NCI-H345 treated with DMSO at 0.1 percent for 48 hours (cell line): ENCODE results near the gene OOEP.
A peak's percentile ranks its signal among the peaks of the same experiment; 100 is the strongest.
"Not testable (repeated sequence)": the region's sequence is repeated elsewhere in the genome, so short reads cannot be mapped to it uniquely, and the experiment has no call there.

Source experiments
- DNase-seq: peaks from one replicate; lab custom pipeline; 2025; ENCODE audit not compliant: unreplicated experiment; lab: John Stamatoyannopoulos, UW

Gene OOEP

GRCh38 chr6:73369563-73369962 is at the start of gene OOEP:
OOEP (minus strand) TSS chr6:73369897; CDS start chr6:73369792, 105 bp downstream.
- DNase-seq, result no peak

- DNase-seq, result no peak
These were observed 48.5 kb upstream of the OOEP start for GRCh38 chr6:73418081-73418741.

- DNase-seq, result no peak
These were observed 43.4 kb upstream of the OOEP start for GRCh38 chr6:73413102-73413501.

GRCh38 chr6:73409395-73409794 is 39.7 kb upstream of the OOEP start:
- no peak for DNase-seq

DNA sequence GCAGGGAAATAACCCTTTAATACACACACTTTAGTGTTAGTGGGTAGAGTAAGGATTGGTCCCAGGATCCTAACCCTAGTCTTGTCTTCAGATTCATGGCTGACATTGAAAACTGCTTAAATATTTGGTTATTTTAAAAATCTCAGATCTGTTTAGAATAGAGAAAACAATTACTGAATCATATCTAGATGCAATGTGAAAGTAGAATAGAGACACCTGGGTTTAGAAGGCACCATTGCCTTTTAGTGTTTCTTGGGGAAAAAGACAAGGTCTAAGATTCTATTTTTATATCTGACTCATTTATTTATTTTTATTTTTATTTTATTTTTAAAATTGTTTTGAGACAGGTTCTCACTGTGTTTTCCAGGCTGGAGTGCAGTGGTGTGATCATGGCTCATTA is 31.0 kb upstream of the OOEP start:
- no peak for DNase-seq

DNA sequence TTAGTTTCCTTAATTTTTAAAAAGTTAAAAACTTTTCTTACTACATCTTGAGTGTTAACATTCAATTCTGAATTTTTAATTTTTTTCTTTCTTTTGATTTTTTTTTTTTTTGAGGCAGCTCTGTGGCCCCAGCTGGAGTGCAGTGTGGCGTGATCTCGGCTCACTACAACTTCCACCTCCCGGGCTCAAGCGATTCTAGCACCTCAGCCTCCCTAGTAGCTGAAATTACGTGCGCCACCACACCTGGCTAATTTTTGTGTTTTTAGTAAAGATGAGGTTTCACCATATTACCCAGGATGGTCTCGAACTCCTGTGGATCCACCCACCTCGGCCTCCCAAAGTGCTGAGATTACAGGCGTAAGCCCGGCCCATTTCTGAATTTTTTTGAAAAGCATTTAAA is 26.2 kb upstream of the OOEP start:
- no peak for DNase-seq

DNA sequence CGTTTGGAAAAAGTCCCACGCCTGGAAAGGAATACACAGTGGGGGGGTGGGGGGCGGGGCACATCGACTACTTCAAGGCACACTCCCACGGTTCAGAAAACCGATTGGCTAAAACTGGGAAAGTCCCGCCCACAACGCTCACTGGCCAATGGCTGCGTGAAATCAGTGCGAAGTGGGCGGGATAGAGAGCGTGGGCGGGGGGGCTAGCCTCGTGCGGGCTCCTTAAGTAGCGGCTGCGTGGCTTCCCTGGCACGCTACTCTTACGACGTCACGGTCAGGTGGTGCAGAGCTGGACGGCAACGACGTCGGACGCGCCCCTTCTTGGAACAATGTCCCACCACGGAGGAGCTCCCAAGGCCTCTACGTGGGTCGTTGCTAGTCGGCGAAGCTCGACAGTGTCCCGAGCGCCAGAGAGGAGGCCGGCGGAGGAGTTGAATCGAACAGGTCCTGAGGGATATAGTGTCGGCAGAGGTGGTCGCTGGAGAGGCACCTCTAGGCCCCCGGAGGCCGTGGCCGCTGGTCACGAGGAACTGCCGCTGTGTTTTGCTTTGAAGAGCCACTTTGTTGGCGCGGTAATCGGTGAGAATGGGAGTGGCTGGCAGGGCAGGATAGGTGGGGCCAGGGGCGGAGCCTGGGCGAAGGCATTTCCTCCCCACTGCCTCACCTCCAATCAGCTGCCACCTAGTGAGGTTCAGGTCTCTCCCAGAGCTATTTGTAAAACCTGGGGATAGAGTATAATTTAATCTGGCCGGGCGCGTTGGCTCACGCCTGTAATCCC is 25.1 kb upstream of the OOEP start, which contains the start of gene DDX43:
DDX43 (plus strand) TSS at position 252 of the 778 bp plus-strand sequence; CDS start at position 330, 78 bp downstream.
- no peak for DNase-seq

GRCh38 chr6:73393278-73393677 is 23.6 kb upstream of the OOEP start:
- DNase-seq, result no peak

- DNase-seq, result not testable (repeated sequence)
These were observed 22.5 kb upstream of the OOEP start for GRCh38 chr6:73392188-73392587.

DNA sequence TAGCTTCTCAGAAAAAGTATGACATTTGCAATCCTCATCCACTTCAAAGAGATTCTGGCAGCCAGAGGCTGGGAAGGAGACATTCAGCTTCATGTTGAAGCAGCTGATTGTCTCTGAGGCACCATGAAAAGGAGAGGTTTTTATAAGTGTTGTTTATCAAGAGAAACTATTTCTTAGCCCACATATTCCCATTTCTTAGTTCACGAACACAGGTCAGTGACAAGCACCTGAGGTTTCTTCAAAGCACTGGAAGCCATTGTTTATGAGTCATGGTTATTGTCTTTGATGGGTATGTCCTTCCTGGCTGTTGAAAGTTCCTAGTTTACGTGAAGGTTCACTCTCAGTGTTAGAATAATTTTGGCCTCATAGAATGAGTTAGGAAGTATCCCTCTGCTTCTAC is 22.0 kb upstream of the OOEP start:
- no peak for DNase-seq

DNA sequence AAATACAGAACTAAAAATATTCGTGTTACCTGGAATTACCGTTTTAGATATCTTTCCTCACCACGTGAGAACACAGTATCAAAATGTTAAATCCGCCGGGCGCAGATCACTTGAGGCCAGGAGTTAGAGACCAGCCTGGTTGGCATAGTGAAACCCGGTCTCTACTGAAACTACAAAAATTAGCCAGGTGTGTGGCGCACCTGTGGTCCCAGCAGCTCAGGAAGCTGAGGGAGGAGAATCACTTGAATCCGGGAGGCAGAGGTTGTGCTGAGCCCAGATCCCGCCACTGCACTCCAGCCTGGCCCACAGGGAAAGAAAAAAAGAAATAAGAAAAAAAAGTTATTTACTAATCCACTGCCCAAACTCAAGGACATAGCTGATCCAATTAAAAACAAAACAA is 20.2 kb upstream of the OOEP start:
- DNase-seq, result no peak

DNA sequence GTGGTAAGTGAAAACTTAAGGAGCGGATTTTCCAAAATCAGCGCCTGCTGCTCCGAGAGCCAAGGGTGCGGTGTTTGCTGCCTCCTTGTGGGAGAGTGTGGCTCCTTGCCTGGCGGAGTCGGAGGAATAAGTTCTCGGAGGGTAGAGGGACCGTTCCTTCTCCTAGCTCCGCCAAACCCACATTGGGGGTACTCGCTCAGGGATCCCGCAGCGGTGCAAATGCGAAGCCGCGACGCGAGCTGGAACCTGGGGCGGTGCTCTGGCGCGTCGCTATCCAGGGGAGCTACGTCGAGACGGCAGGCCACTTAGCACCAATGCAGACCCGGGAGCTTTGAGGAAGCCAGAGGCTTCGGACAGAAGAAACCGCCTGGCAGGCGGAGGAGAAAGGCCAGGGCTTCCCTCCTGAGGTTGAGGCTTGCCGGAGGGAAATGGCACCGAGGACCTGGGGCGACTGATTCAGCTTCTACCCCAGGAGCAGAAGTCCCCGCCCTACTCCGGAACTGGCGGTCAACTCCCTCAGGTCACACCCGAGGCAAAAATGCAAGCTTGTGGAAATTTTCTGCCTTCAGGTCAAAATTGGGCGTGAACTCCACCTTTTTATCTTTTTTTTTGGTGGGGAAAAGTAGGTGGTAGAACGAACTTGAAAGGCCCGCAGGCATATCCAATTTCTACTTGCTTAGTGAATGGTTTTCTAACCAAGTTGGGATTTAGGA is 19.3 kb upstream of the OOEP start:
- DNase-seq, result peak; percentile 19

DNA sequence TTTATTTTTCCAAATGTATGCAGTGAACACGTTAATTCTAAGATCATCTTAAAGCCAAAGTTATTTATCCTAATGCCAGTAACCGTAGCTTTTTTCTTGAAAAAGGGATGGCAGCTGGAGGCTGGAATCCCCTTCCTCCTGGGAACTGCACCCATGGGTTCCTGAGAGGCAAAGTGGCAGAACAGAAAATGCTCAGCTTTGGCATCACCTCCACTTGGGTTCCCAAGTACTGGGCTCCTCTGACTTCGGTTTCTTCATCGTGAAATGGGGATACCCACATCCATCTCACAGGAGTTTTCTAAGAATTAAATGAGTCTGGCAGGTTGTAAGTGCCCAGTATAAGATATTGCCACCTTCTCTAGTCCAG is 18.7 kb upstream of the OOEP start:
- DNase-seq, result no peak

DNA sequence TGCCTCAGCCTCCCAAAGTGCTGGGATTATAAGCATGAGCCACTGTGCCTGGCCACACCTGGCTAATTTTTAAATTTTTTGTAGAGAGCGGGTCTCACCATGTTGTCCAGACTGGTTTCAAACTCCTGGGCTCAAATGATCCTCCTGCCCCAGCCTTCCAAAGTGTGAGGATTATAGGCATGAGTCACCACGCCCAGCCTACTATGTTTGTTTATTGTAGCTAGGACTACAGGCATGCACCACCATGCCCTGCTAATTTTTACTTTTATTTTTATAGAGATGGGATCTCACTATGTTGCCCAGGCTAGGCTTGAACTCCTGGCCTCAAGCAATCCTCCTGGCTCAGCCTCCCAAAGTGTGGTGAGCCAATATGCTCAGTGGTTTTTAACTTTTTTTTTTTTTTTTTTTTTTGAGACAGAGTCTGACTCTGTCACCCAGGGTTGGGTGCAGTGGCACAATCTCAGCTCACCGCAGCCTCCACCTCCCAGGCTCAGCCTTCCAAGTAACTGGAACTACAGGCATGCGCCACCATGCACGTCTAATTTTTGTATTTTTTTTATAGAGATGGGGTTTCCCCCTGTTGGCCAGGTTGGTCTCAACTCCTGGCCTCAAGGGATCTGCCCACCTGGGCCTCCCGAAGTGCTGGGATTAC is 12.9 kb upstream of the OOEP start:
- no peak for DNase-seq

DNA sequence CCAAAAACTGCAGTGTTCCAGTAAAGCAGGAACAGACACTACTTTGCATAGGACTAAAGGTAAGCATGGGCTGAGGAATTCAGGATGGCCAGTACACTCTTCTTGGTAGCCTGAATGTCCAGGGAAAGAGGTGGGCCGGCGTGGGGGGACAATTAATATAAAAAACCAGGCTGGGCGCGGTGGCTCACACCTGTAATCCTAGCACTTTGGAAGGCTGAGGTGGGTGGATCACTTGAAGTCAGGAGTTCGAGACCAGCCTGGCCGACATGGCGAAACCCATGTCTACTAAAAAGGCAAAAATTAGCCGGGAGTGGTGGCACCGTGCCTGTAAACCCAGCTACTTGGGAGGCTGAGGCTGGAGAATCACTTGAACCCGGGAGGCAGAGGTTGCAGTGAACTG is 11.8 kb upstream of the OOEP start:
- not testable (repeated sequence) for DNase-seq

DNA sequence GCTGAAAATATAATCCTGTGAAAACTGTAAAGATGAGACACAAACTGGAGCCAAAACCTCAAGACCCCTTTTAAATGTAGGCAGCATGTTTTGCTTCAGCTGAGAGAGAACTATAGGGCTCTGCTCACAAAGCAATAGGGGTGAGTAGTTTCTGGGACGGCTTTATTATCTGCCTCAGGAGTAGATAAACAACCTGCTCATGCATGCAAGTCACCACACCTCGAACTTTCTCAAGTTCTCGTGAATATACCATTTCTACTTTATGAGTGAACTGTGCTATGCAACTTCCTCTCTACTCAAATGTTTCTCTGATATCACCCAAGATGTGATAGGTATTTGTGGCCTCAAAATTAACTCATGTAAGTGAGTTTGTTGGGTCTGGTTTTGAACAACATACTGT is 7.5 kb upstream of the OOEP start:
- no peak for DNase-seq

DNA sequence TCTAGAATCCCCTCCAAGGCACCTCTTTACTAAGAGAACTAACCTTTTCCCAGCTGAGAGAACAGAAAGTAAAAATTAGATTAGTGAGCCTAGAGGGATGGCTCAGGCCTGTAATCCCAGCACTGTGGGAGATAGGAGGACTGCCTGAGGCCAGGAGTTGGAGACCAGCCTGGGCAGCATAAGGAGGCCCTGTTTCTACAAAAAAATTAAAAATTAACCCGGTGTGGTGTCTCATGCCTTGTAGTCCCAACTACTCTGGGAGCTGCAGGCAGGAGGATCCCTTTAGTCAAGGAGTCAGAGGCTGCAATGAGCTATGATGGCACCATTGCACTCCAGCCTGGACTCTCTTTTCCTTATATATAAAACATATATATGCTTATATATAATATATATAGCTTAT is 5.5 kb upstream of the OOEP start:
- no peak for DNase-seq

- DNase-seq, result no peak
These were observed 2.8 kb upstream of the OOEP start for GRCh38 chr6:73372516-73372915.

GRCh38 chr6:73371984-73372383 is 2.3 kb upstream of the OOEP start:
- no peak for DNase-seq

GRCh38 chr6:73369157-73369556 is 540 bp downstream of the OOEP start:
- DNase-seq, result no peak

GRCh38 chr6:73368675-73369074 is 1.0 kb downstream of the OOEP start:
- no peak for DNase-seq
